GM18526 (cell line): Measurements from ENCODE around the gene UGT1A5.

ENCODE experiments used
- POLR2A ChIP-seq: IDR thresholded peaks from 3 replicates; pipeline ENCODE4 v1.6.1; 2011; ENCODE audit not compliant: insufficient read length; ENCODE audit errors: extremely low read depth

UGT1A5 gene

GRCh38 chr2:233819884-233820773 is 107.4 kb downstream of the UGT1A5 start:
- no peak for TF ChIP-seq POLR2A

GRCh38 chr2:233820774-233821105 is 108.0 kb downstream of the UGT1A5 start:
- TF ChIP-seq POLR2A, result no peak

- TF ChIP-seq POLR2A, result no peak
These were observed 108.5 kb downstream of the UGT1A5 start for GRCh38 chr2:233821196-233821595.

- TF ChIP-seq POLR2A, result no peak
These were observed 109.0 kb downstream of the UGT1A5 start for GRCh38 chr2:233821709-233822100.

GRCh38 chr2:233822101-233822771 is 109.5 kb downstream of the UGT1A5 start:
- TF ChIP-seq POLR2A, result no peak
